HEK293 (cell line): ENCODE measurements around the gene PGBD1.

Experiments
- ATF2 ChIP-seq: fragments of 450-650 bp; formaldehyde crosslinking; IDR thresholded peaks from 2 replicates; pipeline ENCODE4 v1.5.1; 2016; ENCODE audit warnings: missing biosample characterization, missing genetic modification characterization, low read depth
- FEZF1 ChIP-seq: fragments of 450-650 bp; formaldehyde crosslinking; IDR thresholded peaks from 2 replicates; pipeline ENCODE4 v1.5.1; 2016; ENCODE audit warnings: missing biosample characterization, missing genetic modification characterization
- KLF1 ChIP-seq: fragments of 450-650 bp; formaldehyde crosslinking; IDR thresholded peaks from 2 replicates; pipeline ENCODE4 v1.5.1; 2016; ENCODE audit warnings: missing biosample characterization, missing genetic modification characterization
- PRDM1 ChIP-seq: fragments of 450-650 bp; formaldehyde crosslinking; IDR thresholded peaks from 2 replicates; pipeline ENCODE4; 2016; ENCODE audit warnings: missing biosample characterization, missing genetic modification characterization
- PRDM6 ChIP-seq: fragments of 450-650 bp; formaldehyde crosslinking; IDR thresholded peaks from 2 replicates; pipeline ENCODE4 v1.5.1; 2017; ENCODE audit warnings: missing biosample characterization, missing genetic modification characterization
- REPIN1 ChIP-seq: fragments of 450-650 bp; formaldehyde crosslinking; IDR thresholded peaks from 2 replicates; pipeline ENCODE4 v1.5.1; 2017; ENCODE audit warnings: missing biosample characterization, missing genetic modification characterization, low read depth
- TCF7L2 ChIP-seq: IDR thresholded peaks from 2 replicates; pipeline ENCODE4 v1.6.1; 2011; ENCODE audit warnings: low read depth, mild to moderate bottlenecking, inconsistent platforms, low read length, moderate library complexity, borderline replicate concordance
- TRIM28 ChIP-seq: IDR thresholded peaks from 2 replicates; pipeline ENCODE4 v1.6.1; 2011; ENCODE audit warnings: low read length, control low read depth, borderline replicate concordance
- WT1 ChIP-seq: fragments of 450-650 bp; formaldehyde crosslinking; IDR thresholded peaks from 2 replicates; pipeline ENCODE4 v1.5.1; 2016; ENCODE audit warnings: missing biosample characterization, missing genetic modification characterization
- ZBTB48 ChIP-seq: fragments of 450-650 bp; formaldehyde crosslinking; IDR thresholded peaks from 2 replicates; pipeline ENCODE4 v1.5.1; 2016; ENCODE audit warnings: missing biosample characterization, missing genetic modification characterization
- ZFHX2 ChIP-seq: fragments of 450-650 bp; formaldehyde crosslinking; conservative IDR thresholded peaks from 2 replicates; pipeline ENCODE4 v1.5.1; 2016; ENCODE audit warnings: missing biosample characterization, missing genetic modification characterization
- ZFP37 ChIP-seq: fragments of 450-650 bp; formaldehyde crosslinking; IDR thresholded peaks from 2 replicates; pipeline ENCODE4 v1.5.1; 2016; ENCODE audit warnings: missing biosample characterization, missing genetic modification characterization
- ZFP41 ChIP-seq: fragments of 450-650 bp; formaldehyde crosslinking; IDR thresholded peaks from 2 replicates; pipeline ENCODE4 v1.5.1; 2016; ENCODE audit warnings: missing biosample characterization, missing genetic modification characterization, borderline replicate concordance
- ZNF121 ChIP-seq: fragments of 450-650 bp; formaldehyde crosslinking; IDR thresholded peaks from 2 replicates; pipeline ENCODE4 v1.5.1; 2016; ENCODE audit warnings: missing biosample characterization, missing genetic modification characterization
- ZNF140 ChIP-seq: fragments of 450-650 bp; formaldehyde crosslinking; IDR thresholded peaks from 2 replicates; pipeline ENCODE4 v1.5.1; 2016; ENCODE audit warnings: missing biosample characterization, missing genetic modification characterization
- ZNF169 ChIP-seq: fragments of 450-650 bp; formaldehyde crosslinking; IDR thresholded peaks from 2 replicates; pipeline ENCODE4 v1.5.1; 2016; ENCODE audit warnings: missing biosample characterization, missing genetic modification characterization
- ZNF175 ChIP-seq: fragments of 450-650 bp; formaldehyde crosslinking; IDR thresholded peaks from 2 replicates; pipeline ENCODE4 v1.5.1; 2016; ENCODE audit warnings: missing biosample characterization, missing genetic modification characterization
- ZNF18 ChIP-seq: fragments of 450-650 bp; formaldehyde crosslinking; IDR thresholded peaks from 2 replicates; pipeline ENCODE4 v1.5.1; 2016; ENCODE audit warnings: missing biosample characterization, missing genetic modification characterization
- ZNF223 ChIP-seq: fragments of 450-650 bp; formaldehyde crosslinking; IDR thresholded peaks from 2 replicates; pipeline ENCODE4 v1.5.1; 2016; ENCODE audit warnings: missing biosample characterization, missing genetic modification characterization
- ZNF341 ChIP-seq: fragments of 450-650 bp; formaldehyde crosslinking; IDR thresholded peaks from 2 replicates; pipeline ENCODE4; 2016; ENCODE audit warnings: low read depth, missing biosample characterization, missing genetic modification characterization
- ZNF394 ChIP-seq: fragments of 450-650 bp; formaldehyde crosslinking; IDR thresholded peaks from 2 replicates; pipeline ENCODE4 v1.5.1; 2016; ENCODE audit warnings: missing biosample characterization, missing genetic modification characterization, mild to moderate bottlenecking, moderate library complexity, borderline replicate concordance
- ZNF416 ChIP-seq: fragments of 450-650 bp; formaldehyde crosslinking; IDR thresholded peaks from 2 replicates; pipeline ENCODE4 v1.5.1; 2016; ENCODE audit warnings: missing biosample characterization, missing genetic modification characterization
- ZNF600 ChIP-seq: fragments of 450-650 bp; formaldehyde crosslinking; IDR thresholded peaks from 2 replicates; pipeline ENCODE4 v1.5.1; 2016; ENCODE audit warnings: missing biosample characterization, missing genetic modification characterization
- ZXDB ChIP-seq: fragments of 450-650 bp; formaldehyde crosslinking; IDR thresholded peaks from 2 replicates; pipeline ENCODE4 v1.5.1; 2016; ENCODE audit warnings: missing biosample characterization, missing genetic modification characterization
- TF ChIP-seq, protein P1 (sequence below): fragments of 450-650 bp; formaldehyde crosslinking; IDR thresholded peaks from 2 replicates; pipeline ENCODE4 v1.5.1; 2016; ENCODE audit warnings: missing biosample characterization, missing genetic modification characterization
- TF ChIP-seq, protein P2 (sequence below): fragments of 450-650 bp; formaldehyde crosslinking; IDR thresholded peaks from 2 replicates; pipeline ENCODE4 v1.5.1; 2016; ENCODE audit warnings: missing biosample characterization, missing genetic modification characterization, low read depth
- TF ChIP-seq, protein P3 (sequence below): fragments of 450-650 bp; formaldehyde crosslinking; IDR thresholded peaks from 2 replicates; pipeline ENCODE4 v1.5.1; 2016; ENCODE audit warnings: missing biosample characterization, missing genetic modification characterization

Gene PGBD1

DNA sequence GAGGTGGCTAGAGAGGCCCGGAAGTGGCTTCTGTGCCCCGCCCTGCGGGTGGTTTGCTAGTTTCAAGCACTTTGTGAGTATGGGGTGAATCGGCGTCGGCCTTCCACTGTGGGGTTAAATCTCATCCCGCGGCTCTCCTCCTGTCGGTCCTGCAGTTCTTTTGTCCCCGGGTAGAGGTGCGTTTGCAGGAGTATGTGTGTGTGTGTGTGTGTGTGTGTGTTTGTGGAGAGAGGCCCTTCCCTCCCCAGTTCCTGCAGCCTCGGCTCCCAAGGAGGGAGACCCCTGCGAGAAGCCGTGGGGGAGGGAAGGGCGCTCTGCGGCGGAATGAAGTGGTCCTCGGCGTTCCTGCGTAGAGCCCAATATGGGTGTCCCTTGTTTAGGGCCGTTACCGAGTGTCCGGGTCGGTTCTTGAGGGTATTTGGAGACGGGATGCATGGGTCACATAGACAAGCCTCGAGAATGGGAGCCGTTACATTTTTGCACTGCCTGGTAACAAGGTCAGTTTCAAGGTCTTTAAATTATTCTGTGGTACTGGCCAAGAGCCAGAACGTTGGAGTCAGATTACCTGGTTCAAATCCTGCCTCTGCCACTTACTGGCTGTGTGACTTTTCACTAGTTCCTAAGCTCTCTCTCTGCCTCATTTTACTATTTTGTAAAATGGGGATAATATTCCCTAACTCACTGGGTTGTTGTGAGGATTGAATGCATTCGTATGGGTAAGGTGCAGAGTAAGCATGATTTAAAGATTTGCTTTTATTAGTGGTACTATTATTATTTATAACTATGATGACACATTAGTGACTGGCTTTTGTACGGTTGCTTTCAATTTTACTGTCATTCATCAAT lies 68.7 kb downstream of the PGBD1 start, which contains the start of gene ZKSCAN3 (continued):
- TF ChIP-seq ZNF18 (tag by site-specific recombination) (peak; percentile 53; the same call in 1 of the 2 replicates), ZNF341 (tag by site-specific recombination) (peak; percentile 68), TRIM28 (peak; percentile 74; the same call in 1 of the 2 replicates), ZFP41 (no peak), PRDM1 (tag by site-specific recombination) (peak; percentile 34; the same call in 1 of the 2 replicates), ZNF600 (tag by site-specific recombination) (peak; percentile 89), ZNF416 (tag by site-specific recombination) (no peak), ZFHX2 (tag by site-specific recombination) (peak; percentile 37; the same call in 1 of the 2 replicates), PRDM6 (tag by site-specific recombination) (no peak), ZNF121 (no peak), ZNF169 (tag by site-specific recombination) (no peak), ZNF175 (tag by site-specific recombination) (no peak), FEZF1 (tag by site-specific recombination) (peak; percentile 41; the same call in 1 of the 2 replicates), TCF7L2 (no peak), ZBTB48 (tag by site-specific recombination) (peak; percentile 96), ZFP37 (tag by site-specific recombination) (peak; percentile 96), KLF1 (peak; percentile 76), ZNF394 (tag by site-specific recombination) (peak; percentile 77; the same call in 1 of the 2 replicates), WT1 (peak; percentile 73), ZNF140 (no peak), REPIN1 (tag by site-specific recombination) (0 out of 2 replicates have a peak, but pooled peaks have one; percentile 39), ATF2 (no peak), ZNF223 (no peak), ZXDB (tag by site-specific recombination) (peak; percentile 98)
- TF ChIP-seq, protein P1, sequence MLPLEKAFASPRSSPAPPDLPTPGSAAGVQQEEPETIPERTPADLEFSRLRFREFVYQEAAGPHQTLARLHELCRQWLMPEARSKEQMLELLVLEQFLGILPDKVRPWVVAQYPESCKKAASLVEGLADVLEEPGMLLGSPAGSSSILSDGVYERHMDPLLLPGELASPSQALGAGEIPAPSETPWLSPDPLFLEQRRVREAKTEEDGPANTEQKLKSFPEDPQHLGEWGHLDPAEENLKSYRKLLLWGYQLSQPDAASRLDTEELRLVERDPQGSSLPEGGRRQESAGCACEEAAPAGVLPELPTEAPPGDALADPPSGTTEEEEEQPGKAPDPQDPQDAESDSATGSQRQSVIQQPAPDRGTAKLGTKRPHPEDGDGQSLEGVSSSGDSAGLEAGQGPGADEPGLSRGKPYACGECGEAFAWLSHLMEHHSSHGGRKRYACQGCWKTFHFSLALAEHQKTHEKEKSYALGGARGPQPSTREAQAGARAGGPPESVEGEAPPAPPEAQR (tag by site-specific recombination): no peak
- TF ChIP-seq, protein P2, sequence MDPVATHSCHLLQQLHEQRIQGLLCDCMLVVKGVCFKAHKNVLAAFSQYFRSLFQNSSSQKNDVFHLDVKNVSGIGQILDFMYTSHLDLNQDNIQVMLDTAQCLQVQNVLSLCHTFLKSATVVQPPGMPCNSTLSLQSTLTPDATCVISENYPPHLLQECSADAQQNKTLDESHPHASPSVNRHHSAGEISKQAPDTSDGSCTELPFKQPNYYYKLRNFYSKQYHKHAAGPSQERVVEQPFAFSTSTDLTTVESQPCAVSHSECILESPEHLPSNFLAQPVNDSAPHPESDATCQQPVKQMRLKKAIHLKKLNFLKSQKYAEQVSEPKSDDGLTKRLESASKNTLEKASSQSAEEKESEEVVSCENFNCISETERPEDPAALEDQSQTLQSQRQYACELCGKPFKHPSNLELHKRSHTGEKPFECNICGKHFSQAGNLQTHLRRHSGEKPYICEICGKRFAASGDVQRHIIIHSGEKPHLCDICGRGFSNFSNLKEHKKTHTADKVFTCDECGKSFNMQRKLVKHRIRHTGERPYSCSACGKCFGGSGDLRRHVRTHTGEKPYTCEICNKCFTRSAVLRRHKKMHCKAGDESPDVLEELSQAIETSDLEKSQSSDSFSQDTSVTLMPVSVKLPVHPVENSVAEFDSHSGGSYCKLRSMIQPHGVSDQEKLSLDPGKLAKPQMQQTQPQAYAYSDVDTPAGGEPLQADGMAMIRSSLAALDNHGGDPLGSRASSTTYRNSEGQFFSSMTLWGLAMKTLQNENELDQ (tag by site-specific recombination): no peak
- TF ChIP-seq, protein P3, sequence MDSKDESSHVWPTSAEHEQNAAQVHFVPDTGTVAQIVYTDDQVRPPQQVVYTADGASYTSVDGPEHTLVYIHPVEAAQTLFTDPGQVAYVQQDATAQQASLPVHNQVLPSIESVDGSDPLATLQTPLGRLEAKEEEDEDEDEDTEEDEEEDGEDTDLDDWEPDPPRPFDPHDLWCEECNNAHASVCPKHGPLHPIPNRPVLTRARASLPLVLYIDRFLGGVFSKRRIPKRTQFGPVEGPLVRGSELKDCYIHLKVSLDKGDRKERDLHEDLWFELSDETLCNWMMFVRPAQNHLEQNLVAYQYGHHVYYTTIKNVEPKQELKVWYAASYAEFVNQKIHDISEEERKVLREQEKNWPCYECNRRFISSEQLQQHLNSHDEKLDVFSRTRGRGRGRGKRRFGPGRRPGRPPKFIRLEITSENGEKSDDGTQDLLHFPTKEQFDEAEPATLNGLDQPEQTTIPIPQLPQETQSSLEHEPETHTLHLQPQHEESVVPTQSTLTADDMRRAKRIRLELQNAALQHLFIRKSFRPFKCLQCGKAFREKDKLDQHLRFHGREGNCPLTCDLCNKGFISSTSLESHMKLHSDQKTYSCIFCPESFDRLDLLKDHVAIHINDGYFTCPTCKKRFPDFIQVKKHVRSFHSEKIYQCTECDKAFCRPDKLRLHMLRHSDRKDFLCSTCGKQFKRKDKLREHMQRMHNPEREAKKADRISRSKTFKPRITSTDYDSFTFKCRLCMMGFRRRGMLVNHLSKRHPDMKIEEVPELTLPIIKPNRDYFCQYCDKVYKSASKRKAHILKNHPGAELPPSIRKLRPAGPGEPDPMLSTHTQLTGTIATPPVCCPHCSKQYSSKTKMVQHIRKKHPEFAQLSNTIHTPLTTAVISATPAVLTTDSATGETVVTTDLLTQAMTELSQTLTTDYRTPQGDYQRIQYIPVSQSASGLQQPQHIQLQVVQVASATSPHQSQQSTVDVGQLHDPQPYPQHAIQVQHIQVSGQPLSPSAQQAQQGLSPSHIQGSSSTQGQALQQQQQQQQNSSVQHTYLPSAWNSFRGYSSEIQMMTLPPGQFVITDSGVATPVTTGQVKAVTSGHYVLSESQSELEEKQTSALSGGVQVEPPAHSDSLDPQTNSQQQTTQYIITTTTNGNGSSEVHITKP: peak; percentile 96
